Measurements from ENCODE around the gene IRX1.

IRX1 gene

DNA sequence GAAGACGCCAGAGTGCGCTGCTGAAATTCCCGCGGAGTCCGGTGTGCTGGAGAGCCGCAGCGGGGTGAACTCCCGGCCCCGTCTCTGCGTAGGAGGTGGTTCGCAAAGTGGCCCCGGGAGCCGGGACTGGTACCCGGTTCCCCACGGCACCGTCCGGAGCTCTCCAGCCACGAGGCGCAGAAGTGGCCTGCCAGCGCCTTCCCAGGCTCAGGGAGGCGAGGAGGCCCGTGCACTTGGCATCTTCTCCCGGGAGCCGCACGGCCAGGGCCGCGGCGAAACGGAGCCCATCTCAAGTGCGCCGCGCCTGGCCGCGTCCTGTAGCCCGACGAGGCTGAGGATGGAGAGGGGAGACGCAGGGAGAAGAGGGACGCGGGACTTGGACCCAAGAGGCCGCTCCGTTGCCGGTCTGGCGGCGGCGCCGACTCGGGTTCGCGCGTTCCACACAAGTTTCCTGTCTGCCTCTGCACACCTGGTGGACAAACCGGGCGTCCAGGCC, 1.1 kb upstream of the IRX1 start:
- no peaks in the 10 kb centered on the region for H3K9me2 ChIP-seq (replicated peaks; ENCODE audit: insufficient read depth, low read length)
- H3K27ac ChIP-seq (ENCODE audit: low read depth, low read length) = no peak overlapping the region
- no peak overlapping the region for H3K9ac ChIP-seq (ENCODE audit: low read length)
- peaks cover 5% of the 10 kb centered on the region; the same call in 1 of the 2 replicates for H3K9me3 ChIP-seq (ENCODE audit: insufficient read depth, low read length)
- no peak for TF ChIP-seq EZH2phosphoT487 (conservative IDR thresholded peaks at IDR 0.05; ENCODE audit: low read length)
- TF ChIP-seq, protein P1, sequence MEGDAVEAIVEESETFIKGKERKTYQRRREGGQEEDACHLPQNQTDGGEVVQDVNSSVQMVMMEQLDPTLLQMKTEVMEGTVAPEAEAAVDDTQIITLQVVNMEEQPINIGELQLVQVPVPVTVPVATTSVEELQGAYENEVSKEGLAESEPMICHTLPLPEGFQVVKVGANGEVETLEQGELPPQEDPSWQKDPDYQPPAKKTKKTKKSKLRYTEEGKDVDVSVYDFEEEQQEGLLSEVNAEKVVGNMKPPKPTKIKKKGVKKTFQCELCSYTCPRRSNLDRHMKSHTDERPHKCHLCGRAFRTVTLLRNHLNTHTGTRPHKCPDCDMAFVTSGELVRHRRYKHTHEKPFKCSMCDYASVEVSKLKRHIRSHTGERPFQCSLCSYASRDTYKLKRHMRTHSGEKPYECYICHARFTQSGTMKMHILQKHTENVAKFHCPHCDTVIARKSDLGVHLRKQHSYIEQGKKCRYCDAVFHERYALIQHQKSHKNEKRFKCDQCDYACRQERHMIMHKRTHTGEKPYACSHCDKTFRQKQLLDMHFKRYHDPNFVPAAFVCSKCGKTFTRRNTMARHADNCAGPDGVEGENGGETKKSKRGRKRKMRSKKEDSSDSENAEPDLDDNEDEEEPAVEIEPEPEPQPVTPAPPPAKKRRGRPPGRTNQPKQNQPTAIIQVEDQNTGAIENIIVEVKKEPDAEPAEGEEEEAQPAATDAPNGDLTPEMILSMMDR (IDR thresholded peaks at IDR 0.05; ENCODE audit: insufficient read depth, low read length, poor library complexity, severe bottlenecking) = no peak
- H3K4me2 ChIP-seq (ENCODE audit: low read depth, low read length, poor library complexity, severe bottlenecking) = no peak overlapping the region
- H3K79me2 ChIP-seq (ENCODE audit: insufficient read depth, low read length) = no peaks in the 10 kb centered on the region
- H2AFZ ChIP-seq (ENCODE audit: low read depth, low read length, severe bottlenecking) = no peak overlapping the region
- no peaks in the 10 kb centered on the region for H3F3A ChIP-seq (ENCODE audit: insufficient read depth)
- H4K20me1 ChIP-seq (ENCODE audit: low read depth, low read length) = no peaks in the 10 kb centered on the region
- H3K4me3 ChIP-seq (ENCODE audit: insufficient read depth, low read length, poor library complexity, severe bottlenecking) = no peak overlapping the region
- H3K36me3 ChIP-seq (ENCODE audit: low read length) = no peaks in the 10 kb centered on the region
- no peaks in the 10 kb centered on the region for H3K27me3 ChIP-seq (ENCODE audit: low read length)

DNA sequence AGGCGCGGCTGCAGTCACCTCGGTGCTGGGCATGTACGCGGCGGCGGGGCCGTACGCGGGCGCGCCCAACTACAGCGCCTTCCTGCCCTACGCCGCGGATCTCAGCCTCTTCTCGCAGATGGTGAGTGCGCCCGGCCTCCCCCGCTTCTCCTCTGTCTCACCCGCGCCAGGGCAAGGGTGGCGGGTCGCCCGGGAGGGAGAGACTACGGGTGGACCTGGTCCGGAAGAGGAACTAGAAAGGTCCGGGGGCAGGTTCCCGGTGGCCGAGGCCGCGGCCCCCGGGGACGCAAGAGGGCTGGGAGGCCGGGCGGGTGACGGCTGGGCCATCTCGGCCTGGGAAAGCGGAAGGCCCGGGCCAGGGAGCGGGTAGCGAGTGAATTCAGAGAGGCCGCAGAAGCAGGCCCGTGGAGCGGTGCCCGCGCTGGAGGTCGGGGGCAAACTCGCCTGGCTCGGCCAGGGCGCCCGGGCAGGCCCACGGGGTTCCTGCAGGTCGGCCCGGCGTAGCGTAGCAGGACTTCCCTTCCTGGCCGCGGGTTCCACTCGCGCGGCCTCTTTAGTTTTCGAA, 711 bp downstream of the IRX1 start:
- TF ChIP-seq EZH2phosphoT487 (conservative IDR thresholded peaks at IDR 0.05; ENCODE audit: low read length) = no peak
- TF ChIP-seq, protein P1 (IDR thresholded peaks at IDR 0.05; ENCODE audit: insufficient read depth, low read length, poor library complexity, severe bottlenecking) = no peak
- no peak overlapping the region for H2AFZ ChIP-seq (ENCODE audit: low read depth, low read length, severe bottlenecking)

GRCh38 chr5:3596857-3597166, 1.2 kb downstream of the IRX1 start:
- H3K27ac ChIP-seq (ENCODE audit: low read depth, low read length) = no peak overlapping the region
- H3K9ac ChIP-seq (ENCODE audit: low read length) = no peak overlapping the region
- H3K79me2 ChIP-seq (ENCODE audit: insufficient read depth, low read length) = no peaks in the 10 kb centered on the region
- no peaks in the 10 kb centered on the region for H4K20me1 ChIP-seq (ENCODE audit: low read depth, low read length)
- TF ChIP-seq, protein P1 (IDR thresholded peaks at IDR 0.05; ENCODE audit: insufficient read depth, low read length, poor library complexity, severe bottlenecking) = no peak
- TF ChIP-seq EZH2phosphoT487 (conservative IDR thresholded peaks at IDR 0.05; ENCODE audit: low read length) = no peak
- H3F3A ChIP-seq (ENCODE audit: insufficient read depth) = no peaks in the 10 kb centered on the region
- no peak overlapping the region for H3K4me3 ChIP-seq (ENCODE audit: insufficient read depth, low read length, poor library complexity, severe bottlenecking)
- H3K4me2 ChIP-seq (ENCODE audit: low read depth, low read length, poor library complexity, severe bottlenecking) = no peak overlapping the region
- H2AFZ ChIP-seq (ENCODE audit: low read depth, low read length, severe bottlenecking) = no peak overlapping the region
- H3K9me2 ChIP-seq (replicated peaks; ENCODE audit: insufficient read depth, low read length) = no peaks in the 10 kb centered on the region
- no peaks in the 10 kb centered on the region for H3K36me3 ChIP-seq (ENCODE audit: low read length)
- peaks cover 5% of the 10 kb centered on the region; the same call in 1 of the 2 replicates for H3K9me3 ChIP-seq (ENCODE audit: insufficient read depth, low read length)
- no peaks in the 10 kb centered on the region for H3K27me3 ChIP-seq (ENCODE audit: low read length)

More for the DNA sequence above, 711 bp downstream of the IRX1 start:
- Histone ChIP-seq H3K9me2 (replicated peaks; ENCODE audit: insufficient read depth, low read length) (no peaks in the 10 kb centered on the region), H3K27ac (ENCODE audit: low read depth, low read length) (no peak overlapping the region), H3K79me2 (ENCODE audit: insufficient read depth, low read length) (no peaks in the 10 kb centered on the region), H3K9me3 (ENCODE audit: insufficient read depth, low read length) (peaks cover 5% of the 10 kb centered on the region; the same call in 1 of the 2 replicates), H3K4me3 (ENCODE audit: insufficient read depth, low read length, poor library complexity, severe bottlenecking) (no peak overlapping the region), H4K20me1 (ENCODE audit: low read depth, low read length) (no peaks in the 10 kb centered on the region), H3K9ac (ENCODE audit: low read length) (no peak overlapping the region), H3K4me2 (ENCODE audit: low read depth, low read length, poor library complexity, severe bottlenecking) (no peak overlapping the region), H3K36me3 (ENCODE audit: low read length) (no peaks in the 10 kb centered on the region), H3K27me3 (ENCODE audit: low read length) (no peaks in the 10 kb centered on the region), H3F3A (ENCODE audit: insufficient read depth) (no peaks in the 10 kb centered on the region)
